ENCODE measurements around the gene ERBB4.

- TF ChIP-seq KDM1A (IDR thresholded peaks at IDR 0.05; ENCODE audit: borderline replicate concordance, low read length) = no peak
- TF ChIP-seq CTCF (IDR thresholded peaks at IDR 0.05; ENCODE audit: control extremely low read depth in 1 of 3, insufficient read depth in 1 of 3, low read depth in 1 of 3, low read length in 3 of 3) = no peak
- no peak for TF ChIP-seq PHF8 (conservative IDR thresholded peaks at IDR 0.05; ENCODE audit: low read depth, low read length)
- TF ChIP-seq POLR2A (IDR thresholded peaks at IDR 0.05; ENCODE audit: control extremely low read depth in 1 of 2, low read depth in 2 of 2, low read length in 2 of 2) = no peak
- no peak for TF ChIP-seq GTF2F1 (IDR thresholded peaks at IDR 0.05; ENCODE audit: borderline replicate concordance, low read depth, low read length)
- TF ChIP-seq CHD1 (IDR thresholded peaks at IDR 0.05; ENCODE audit: low read depth, low read length) = no peak
- no peak for TF ChIP-seq NRF1 (IDR thresholded peaks at IDR 0.05; ENCODE audit: low read depth, low read length)
- no peak for TF ChIP-seq SIX5 (IDR thresholded peaks at IDR 0.05; ENCODE audit: low read depth, low read length)
- TF ChIP-seq SP4 (IDR thresholded peaks at IDR 0.05; ENCODE audit: low read length) = no peak
- TF ChIP-seq BRCA1 (IDR thresholded peaks at IDR 0.05; ENCODE audit: low read depth, low read length) = no peak
- TF ChIP-seq POLR2AphosphoS5 (IDR thresholded peaks at IDR 0.05; ENCODE audit: low read depth, low read length) = no peak
- no peak for TF ChIP-seq HDAC2 (IDR thresholded peaks at IDR 0.05; ENCODE audit: borderline replicate concordance in 1 of 2, low read depth in 2 of 2, low read length in 2 of 2)
- TF ChIP-seq RBBP5 (IDR thresholded peaks at IDR 0.05; ENCODE audit: borderline replicate concordance, low read depth, low read length) = no peak
Measured at GRCh38 chr2:211436182-211436581, 1102.4 kb downstream of the ERBB4 start.
